ENCODE measurements around the gene PGP.

DNA sequence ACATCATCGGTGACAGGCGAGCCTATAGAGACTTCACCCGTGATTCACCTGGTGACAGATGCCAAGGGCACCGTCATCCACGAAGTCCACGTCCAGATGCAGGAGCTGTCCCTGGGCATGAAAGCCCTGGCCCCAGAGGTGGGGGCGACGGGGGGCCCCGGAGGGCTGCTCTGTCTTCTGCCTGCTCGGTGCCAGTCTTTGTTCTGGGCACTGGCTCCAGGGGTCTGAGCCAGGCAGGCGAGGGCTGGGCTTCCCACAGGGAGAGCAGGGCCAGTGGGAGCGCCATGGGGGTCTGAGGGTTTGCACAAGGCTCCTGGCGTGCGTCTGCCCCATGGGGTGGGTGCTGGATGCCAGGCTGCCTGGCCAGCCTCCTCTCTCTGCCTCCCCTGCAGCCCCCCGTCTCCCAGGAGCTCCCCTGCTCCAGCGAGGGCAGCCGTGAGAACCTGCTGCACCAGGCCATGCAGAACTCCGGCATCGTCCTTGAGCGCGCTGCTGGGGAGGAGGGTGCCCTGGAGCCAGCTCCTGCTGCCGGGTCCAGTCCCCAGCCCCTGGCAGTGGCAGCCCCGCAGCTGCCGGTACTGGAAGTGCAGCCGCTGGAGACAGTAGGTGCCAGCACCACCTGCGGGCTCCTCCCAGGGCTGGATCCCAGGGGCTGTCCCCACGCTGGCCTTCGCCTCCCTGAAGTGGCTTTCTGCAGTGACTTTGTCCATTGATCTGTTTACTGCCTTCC, 18.6 kb upstream of the PGP start:
- TF ChIP-seq, protein P1, sequence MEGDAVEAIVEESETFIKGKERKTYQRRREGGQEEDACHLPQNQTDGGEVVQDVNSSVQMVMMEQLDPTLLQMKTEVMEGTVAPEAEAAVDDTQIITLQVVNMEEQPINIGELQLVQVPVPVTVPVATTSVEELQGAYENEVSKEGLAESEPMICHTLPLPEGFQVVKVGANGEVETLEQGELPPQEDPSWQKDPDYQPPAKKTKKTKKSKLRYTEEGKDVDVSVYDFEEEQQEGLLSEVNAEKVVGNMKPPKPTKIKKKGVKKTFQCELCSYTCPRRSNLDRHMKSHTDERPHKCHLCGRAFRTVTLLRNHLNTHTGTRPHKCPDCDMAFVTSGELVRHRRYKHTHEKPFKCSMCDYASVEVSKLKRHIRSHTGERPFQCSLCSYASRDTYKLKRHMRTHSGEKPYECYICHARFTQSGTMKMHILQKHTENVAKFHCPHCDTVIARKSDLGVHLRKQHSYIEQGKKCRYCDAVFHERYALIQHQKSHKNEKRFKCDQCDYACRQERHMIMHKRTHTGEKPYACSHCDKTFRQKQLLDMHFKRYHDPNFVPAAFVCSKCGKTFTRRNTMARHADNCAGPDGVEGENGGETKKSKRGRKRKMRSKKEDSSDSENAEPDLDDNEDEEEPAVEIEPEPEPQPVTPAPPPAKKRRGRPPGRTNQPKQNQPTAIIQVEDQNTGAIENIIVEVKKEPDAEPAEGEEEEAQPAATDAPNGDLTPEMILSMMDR (conservative IDR thresholded peaks at IDR 0.05; ENCODE audit: low read depth, low read length): no peak
- no peak for TF ChIP-seq MAFK (IDR thresholded peaks at IDR 0.05; ENCODE audit: low read depth, low read length)
- no peak for TF ChIP-seq POLR2A (IDR thresholded peaks at IDR 0.05; ENCODE audit: low read depth, low read length)
- no peak for TF ChIP-seq CEBPB (IDR thresholded peaks at IDR 0.05; ENCODE audit: low read depth, low read length)
- no peak for TF ChIP-seq SMC3 (IDR thresholded peaks at IDR 0.05; ENCODE audit: low read depth, low read length)
- TF ChIP-seq MAZ (IDR thresholded peaks at IDR 0.05; ENCODE audit: borderline replicate concordance, low read depth, low read length): no peak
- TF ChIP-seq MXI1 (IDR thresholded peaks at IDR 0.05; ENCODE audit: borderline replicate concordance, low read depth, low read length): no peak
- TF ChIP-seq, protein P2, sequence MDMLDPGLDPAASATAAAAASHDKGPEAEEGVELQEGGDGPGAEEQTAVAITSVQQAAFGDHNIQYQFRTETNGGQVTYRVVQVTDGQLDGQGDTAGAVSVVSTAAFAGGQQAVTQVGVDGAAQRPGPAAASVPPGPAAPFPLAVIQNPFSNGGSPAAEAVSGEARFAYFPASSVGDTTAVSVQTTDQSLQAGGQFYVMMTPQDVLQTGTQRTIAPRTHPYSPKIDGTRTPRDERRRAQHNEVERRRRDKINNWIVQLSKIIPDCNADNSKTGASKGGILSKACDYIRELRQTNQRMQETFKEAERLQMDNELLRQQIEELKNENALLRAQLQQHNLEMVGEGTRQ (IDR thresholded peaks at IDR 0.05; ENCODE audit: low read depth, low read length): no peak
- TF ChIP-seq BHLHE40 (IDR thresholded peaks at IDR 0.05; ENCODE audit: low read depth, low read length): no peak
- no peak for TF ChIP-seq RCOR1 (IDR thresholded peaks at IDR 0.05; ENCODE audit: insufficient replicate concordance, low read length)
- TF ChIP-seq RAD21 (IDR thresholded peaks at IDR 0.05; ENCODE audit: low read length): no peak
